ENCODE data around the gene NAA15.

- TF ChIP-seq GATA2 (IDR thresholded peaks at IDR 0.05; ENCODE audit: low read depth, low read length) (no peak), GATA3 (IDR thresholded peaks at IDR 0.05; ENCODE audit: low read depth, low read length) (no peak)
These were observed 31.7 kb downstream of the NAA15 start for GRCh38 chr4:139333046-139333445.

All from SH-SY5Y (cell line).